ENCODE data around the gene C16orf92.

The C16orf92 gene

DNA sequence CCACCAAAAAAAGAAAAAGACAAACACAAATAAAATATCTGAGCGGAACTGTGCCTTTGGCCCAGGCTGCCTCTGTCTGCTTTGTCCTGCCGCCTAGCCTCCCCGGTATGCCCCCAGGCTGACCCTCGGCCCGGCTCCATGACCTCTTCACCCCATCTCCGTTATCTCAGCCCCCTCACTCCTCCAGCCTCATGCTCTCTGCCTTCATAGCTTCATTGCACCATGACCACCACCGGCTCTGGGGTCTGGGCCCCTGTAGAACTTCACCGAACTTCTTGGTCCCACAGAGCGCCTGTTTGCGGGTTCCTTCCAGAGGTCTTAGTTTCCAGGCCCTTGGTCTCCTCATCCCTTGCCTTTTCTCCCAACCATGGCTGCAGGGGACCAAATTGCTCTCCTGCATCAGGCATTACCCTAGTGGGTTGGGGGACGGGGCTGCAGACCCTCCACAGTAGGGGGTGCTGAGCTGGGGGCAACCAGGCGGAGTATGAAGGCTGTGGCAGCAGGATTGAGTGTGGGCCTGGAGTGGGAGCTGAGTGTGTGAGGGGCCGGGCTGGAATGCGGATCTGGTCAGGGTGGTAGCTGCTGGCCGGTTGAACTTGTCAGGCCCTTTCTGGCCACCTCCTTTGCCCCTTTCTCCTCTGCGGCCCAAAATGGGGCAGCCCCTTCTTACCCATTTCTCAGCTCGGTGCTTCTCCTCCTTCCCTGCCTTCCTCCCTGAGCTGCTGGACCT, 34.5 kb upstream of the C16orf92 start:
- DNase-seq (ENCODE audit: insufficient read length, low spot score) (no peak), FAIRE-seq (no peak)

DNA sequence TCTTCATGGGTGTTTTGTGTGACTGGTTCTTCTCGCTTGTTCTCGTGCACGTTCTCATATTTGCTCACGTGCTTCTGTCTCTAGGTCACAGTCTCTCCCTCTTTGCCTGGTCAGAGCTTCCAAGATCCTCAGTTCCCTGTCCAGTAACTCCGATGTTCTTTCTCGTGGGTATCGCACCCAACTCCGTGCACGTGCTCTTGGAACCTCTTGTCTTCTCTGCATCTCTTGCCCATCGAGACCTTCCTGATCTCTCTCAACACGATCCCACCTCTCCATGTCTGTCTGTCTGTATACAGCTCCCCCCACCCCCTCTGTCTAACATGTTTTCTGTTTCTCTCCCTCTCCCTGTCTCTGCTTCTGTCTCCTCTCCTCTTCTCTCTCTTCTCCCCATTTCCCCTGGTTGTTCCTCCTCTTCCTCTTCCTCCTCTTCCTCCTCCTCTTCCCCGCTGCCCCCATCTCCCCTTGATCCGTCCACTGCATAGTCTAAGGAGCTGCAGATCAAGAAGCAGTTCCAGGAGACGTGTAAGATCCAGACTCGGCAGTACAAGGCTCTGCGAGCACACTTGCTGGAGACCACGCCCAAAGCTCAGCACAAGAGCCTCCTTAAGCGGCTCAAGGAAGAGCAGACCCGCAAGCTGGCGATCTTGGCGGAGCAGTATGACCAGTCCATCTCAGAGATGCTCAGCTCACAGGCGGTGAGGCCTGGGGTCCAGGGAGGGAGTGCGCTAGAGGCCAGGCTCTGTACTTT, 33.7 kb upstream of the C16orf92 start:
- FAIRE-seq: no peak
- DNase-seq (ENCODE audit: insufficient read length, low spot score): no peak

GRCh38 chr16:29990034-29990433, 33.0 kb upstream of the C16orf92 start:
- FAIRE-seq: no peak
- DNase-seq (ENCODE audit: insufficient read length, low spot score): no peak

DNA sequence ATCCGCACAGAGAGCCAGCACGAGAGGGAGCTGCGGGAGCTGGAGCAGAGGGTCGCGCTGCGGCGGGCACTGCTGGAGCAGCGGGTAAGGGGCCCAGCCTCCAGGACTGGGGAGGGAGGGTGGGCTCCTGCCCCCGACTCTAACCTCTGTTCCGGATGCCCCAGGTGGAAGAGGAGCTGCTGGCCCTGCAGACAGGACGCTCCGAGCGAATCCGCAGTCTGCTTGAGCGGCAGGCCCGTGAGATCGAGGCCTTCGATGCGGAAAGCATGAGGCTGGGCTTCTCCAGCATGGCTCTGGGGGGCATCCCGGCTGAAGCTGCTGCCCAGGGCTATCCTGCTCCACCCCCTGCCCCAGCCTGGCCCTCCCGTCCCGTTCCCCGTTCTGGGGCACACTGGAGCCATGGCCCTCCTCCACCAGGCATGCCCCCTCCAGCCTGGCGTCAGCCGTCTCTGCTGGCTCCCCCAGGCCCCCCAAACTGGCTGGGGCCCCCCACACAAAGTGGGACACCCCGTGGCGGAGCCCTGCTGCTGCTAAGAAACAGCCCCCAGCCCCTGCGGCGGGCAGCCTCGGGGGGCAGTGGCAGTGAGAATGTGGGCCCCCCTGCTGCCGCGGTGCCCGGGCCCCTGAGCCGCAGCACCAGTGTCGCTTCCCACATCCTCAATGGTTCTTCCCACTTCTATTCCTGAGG, 32.0 kb upstream of the C16orf92 start:
- DNase-seq (ENCODE audit: insufficient read length, low spot score) (no peak), FAIRE-seq (no peak)

DNA sequence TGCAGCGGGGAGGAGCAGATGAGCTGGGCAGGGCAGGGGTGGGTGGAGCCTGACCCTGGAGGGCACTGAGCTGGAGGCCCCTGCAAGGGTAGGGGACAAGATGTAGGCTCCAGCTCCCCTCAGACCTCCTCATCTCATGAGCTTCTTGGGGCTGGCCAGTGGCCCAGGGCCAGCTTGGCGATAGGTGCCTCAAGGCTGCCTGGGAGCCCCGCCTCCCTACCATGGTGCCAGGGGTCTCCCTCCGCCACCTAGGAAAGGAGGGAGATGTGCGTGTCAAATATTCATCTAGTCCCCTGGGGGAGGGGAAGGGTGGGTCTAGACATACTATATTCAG, 31.5 kb upstream of the C16orf92 start:
- FAIRE-seq (no peak), DNase-seq (ENCODE audit: insufficient read length, low spot score) (no peak)

GRCh38 chr16:29992344-29992967, 30.5 kb upstream of the C16orf92 start:
- DNase-seq (ENCODE audit: insufficient read length, low spot score): no peak
- no peak for FAIRE-seq

DNA sequence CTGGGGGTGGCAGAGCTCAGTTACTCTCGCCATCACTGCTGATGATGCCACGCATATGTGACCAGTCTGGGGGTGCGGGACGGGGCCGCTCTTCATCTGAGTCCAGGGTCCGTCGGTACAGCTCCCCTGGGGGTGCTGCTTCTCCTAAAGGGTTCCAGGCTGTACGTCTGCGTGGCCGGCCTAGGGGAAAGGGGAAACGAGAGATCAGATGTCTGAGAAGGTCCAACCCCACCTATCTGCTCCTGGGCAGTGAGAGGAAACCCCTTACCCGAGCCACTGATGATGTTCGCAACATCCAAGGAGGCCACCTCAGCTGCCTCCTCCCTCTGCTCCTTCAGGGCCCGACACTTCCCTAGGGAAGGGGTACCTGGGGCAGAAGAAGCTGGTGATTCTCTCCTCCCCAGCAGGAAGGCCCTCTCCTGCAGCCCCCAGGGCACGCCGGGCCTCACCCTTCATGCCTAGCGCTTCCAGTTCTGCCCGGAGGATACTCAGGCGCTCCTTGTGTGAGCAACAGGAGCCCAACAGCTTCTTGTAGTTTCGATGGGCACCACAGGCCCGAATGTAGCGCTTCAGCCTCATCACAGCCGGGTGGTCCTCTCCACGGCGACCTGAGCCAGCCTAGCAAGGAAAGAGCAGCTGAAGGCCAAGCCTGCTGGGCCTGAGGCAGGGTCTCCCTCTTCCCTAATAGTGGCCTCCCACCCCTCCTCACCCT, 29.7 kb upstream of the C16orf92 start:
- FAIRE-seq: no peak
- DNase-seq (ENCODE audit: insufficient read length, low spot score): no peak

DNA sequence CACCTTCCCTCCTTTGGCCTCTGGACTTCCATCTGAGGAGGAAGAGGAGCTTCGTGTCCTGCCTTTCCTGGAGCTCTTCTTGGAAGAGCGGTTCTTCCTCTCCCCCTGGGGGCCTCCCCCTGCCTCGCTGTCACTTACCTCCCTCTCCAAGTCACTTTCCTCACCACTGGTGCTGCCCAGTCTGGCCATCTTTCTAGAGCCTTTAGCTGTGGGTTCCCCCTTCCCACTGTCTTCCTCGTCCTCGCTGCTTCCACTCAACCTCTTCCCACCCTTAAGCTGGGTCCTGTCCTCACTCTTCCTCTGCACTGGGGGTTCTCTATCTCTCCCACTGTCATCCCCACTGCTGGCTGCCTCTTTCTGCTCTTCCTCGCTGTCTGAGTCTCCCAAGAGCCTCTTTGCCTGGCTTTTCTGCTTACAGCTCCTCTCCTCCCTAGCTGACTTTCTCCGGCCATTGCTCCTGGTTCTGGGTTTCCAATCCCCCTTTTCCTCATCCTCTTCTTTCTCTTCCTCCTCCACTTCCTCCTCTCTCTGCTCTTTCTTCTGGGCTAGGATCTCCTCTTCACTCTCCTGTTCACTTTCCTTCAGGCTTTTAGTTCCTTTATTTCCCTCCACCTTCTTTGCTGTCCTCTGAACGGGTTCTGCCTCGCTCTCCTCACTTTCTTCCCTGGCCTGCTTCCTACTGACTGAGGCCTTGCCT, 28.9 kb upstream of the C16orf92 start:
- DNase-seq (ENCODE audit: insufficient read length, low spot score): no peak
- FAIRE-seq: no peak

GRCh38 chr16:29994600-29995323, 28.2 kb upstream of the C16orf92 start:
- no peak for FAIRE-seq
- no peak for DNase-seq (ENCODE audit: insufficient read length, low spot score)

GRCh38 chr16:29995324-29995910, 27.6 kb upstream of the C16orf92 start, which contains the start of gene HIRIP3:
TSS of gene HIRIP3 (minus strand) at chr16:29995617. CDS start at chr16:29995605, 12 bp downstream.
- DNase-seq (ENCODE audit: insufficient read length, low spot score) (peak; percentile 93), FAIRE-seq (no peak)

- FAIRE-seq (peak; percentile 95), DNase-seq (ENCODE audit: insufficient read length, low spot score) (peak; percentile 99)
These were observed 26.9 kb upstream of the C16orf92 start, which contains the start of gene INO80E for GRCh38 chr16:29995911-29996765. TSS of gene INO80E (plus strand) at chr16:29996241. CDS start at chr16:29996311, 70 bp downstream.

- FAIRE-seq (no peak), DNase-seq (ENCODE audit: insufficient read length, low spot score) (no peak)
These were observed 26.2 kb upstream of the C16orf92 start for GRCh38 chr16:29996766-29997250.

DNA sequence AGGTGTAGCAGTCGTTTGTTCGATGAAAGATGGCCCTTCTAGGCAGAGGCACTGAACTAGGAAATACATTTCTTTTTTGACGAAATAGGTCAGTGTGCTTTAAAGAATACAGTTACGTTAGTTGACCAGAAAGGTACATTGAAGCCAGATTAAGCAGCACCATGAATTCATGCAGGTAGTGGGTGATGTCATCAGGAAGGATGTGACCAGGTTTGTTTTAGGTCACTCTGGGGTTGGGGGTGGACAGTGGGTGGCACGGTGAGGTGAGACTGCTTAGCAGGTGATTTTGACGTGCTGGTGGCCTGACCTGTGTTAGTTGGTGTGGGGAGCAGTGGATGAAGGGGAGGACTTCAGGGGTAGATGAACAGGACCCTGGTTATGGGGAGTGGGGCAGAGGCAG, 23.4 kb upstream of the C16orf92 start:
- FAIRE-seq: no peak
- DNase-seq (ENCODE audit: insufficient read length, low spot score): no peak

GRCh38 chr16:30000735-30001631, 22.0 kb upstream of the C16orf92 start:
- no peak for FAIRE-seq
- DNase-seq (ENCODE audit: insufficient read length, low spot score): no peak

DNA sequence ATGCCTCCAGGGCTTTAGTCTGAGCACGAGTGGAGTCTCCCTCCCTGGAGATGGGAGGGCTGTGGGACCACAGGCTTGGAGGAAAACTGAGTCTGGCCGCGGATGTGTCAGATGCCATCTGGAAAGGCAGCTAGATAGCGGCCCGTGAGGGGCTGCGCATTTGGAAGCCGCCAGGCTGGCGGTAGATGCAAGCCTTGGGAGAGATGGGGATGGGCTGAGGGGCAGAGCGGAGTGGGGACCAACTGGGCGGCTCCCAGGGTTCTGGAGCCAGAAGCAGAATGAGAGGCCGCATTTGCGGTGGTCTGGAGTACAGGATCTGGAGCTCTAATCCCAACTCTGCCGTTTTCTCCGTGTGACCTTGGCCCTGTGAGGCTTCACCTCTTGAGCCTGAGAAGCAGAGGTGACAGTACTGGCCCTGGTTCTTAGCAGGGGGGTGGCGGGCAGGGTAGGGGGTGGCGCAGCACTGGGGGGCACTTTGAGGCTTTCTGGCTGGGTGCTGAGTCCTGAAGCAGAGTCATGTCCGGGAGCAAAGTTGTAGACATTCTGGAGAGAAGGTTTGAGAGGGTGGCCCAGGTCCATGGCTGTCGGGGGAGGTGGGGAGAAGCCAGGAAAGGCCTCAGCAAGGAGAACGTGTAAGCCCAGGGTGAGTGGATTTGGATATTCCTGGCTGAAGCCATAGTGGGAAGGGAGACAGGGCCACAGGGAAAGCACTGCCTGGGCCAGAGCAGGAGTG, 20.2 kb upstream of the C16orf92 start:
- DNase-seq (ENCODE audit: insufficient read length, low spot score) (no peak), FAIRE-seq (no peak)

All from GM19239 (cell line).